Fibroblast of lung (primary cell): Measurements from ENCODE around the gene GRK1. TPM values are rescaled to one million over a fixed set of nuclear protein-coding genes. Genes with fewer than 3 reads are reported as not detected.

Experiments
- DNase-seq, 2 donors: peaks; one replicate each; pipeline versions ENCODE4 v3.0.0 to v3.0.0-alpha.2; 2010; ENCODE audit warnings: low read depth in 2 of 2
- H2AFZ ChIP-seq: 2 replicates; pipeline ENCODE4 v1.5.1; 2012; ENCODE audit warnings: low read length, control low read depth, inconsistent platforms
- H3K27ac ChIP-seq: 2 replicates; pipeline ENCODE4 v1.5.1; 2011; ENCODE audit warnings: low read length, control low read depth; ENCODE audit not compliant: insufficient read depth
- H3K27me3 ChIP-seq: 2 replicates; pipeline ENCODE4 v1.5.1; 2011; ENCODE audit warnings: mild to moderate bottlenecking, low read length; ENCODE audit not compliant: control insufficient read depth, insufficient read depth
- H3K36me3 ChIP-seq: 2 replicates; pipeline ENCODE4 v1.5.1; 2011; ENCODE audit warnings: low read length; ENCODE audit not compliant: control insufficient read depth, insufficient read depth
- H3K4me1 ChIP-seq: 2 replicates; pipeline ENCODE4 v1.5.1; 2011; ENCODE audit warnings: low read length; ENCODE audit not compliant: control insufficient read depth, insufficient read depth; ENCODE audit errors: extremely low read depth
- H3K4me2 ChIP-seq: 2 replicates; pipeline ENCODE4 v1.5.1; 2011; ENCODE audit warnings: low read length, control low read depth; ENCODE audit not compliant: insufficient read depth; ENCODE audit errors: extremely low read depth
- H3K4me3 ChIP-seq, 4 experiments: fragments of 200-600 bp in 1 of 4; sonication (generic) in 1 of 4; replicated peaks in 1 of 4; 2 replicates each; pipeline ENCODE4 v1.5.1; 2011 to 2016; ENCODE audit warnings: low read length in 4 of 4, low read depth in 3 of 4, mild to moderate bottlenecking in 3 of 4, control low read depth in 2 of 4, inconsistent platforms in 1 of 4, mixed read lengths in 1 of 4; ENCODE audit not compliant: insufficient read depth in 1 of 4; ENCODE audit errors: control extremely low read depth in 1 of 4
- H3K79me2 ChIP-seq: 2 replicates; pipeline ENCODE4 v1.5.1; 2012; ENCODE audit warnings: mild to moderate bottlenecking, low read length, inconsistent platforms; ENCODE audit not compliant: control insufficient read depth, insufficient read depth
- H3K9ac ChIP-seq: 2 replicates; pipeline ENCODE4 v1.5.1; 2011; ENCODE audit warnings: mild to moderate bottlenecking, low read length, control low read depth; ENCODE audit not compliant: insufficient read depth
- H3K9me3 ChIP-seq: 2 replicates; pipeline ENCODE4 v1.5.1; 2012; ENCODE audit warnings: low read depth, low read length; ENCODE audit not compliant: control insufficient read depth, insufficient read depth
- H4K20me1 ChIP-seq: 2 replicates; pipeline ENCODE4 v1.5.1; 2011; ENCODE audit warnings: low read length; ENCODE audit not compliant: control insufficient read depth, insufficient read depth; ENCODE audit errors: extremely low read depth
- CTCF ChIP-seq, 2 donors: IDR thresholded peaks in 1 of 2; conservative IDR thresholded peaks in 1 of 2; 1 replicate in 1 of 2; 2 replicates in 1 of 2; pipeline ENCODE4 v1.5.1; 2011 to 2012; ENCODE audit warnings: low read length in 2 of 2, control low read depth in 1 of 2, inconsistent platforms in 1 of 2, low read depth in 1 of 2, mild to moderate bottlenecking in 1 of 2
- EZH2 ChIP-seq: IDR thresholded peaks from 2 replicates; pipeline ENCODE4 v1.5.1; 2012; ENCODE audit warnings: low read length, control low read depth, mild to moderate bottlenecking; ENCODE audit errors: missing control alignments
- polyA plus RNA-seq, 2 donors: library from polyadenylated mRNA; depleted of rRNA in 1 of 2; stranded (reverse) in 1 of 2; unstranded in 1 of 2; fragments of >200 nt; gene quantifications; 2 replicates each; pipeline ENCODE4 v1.2.1, GENCODE V29; 2011 to 2012; ENCODE audit warnings: missing spikeins in 1 of 2
- total RNA-seq: library from RNA; depleted of rRNA; stranded (reverse); fragments of >200 nt; gene quantifications from 2 replicates; pipeline ENCODE4 v1.2.1, GENCODE V29; 2014

GRK1 gene
- total and polyA plus RNA-seq, 2 donors (not counting 1 experiment from before 2014, with no cell fraction given) = 0.17 TPM; not detected in 1

GRCh38 chr13:113776231-113777125 is 109.5 kb downstream of the GRK1 start:
- Histone ChIP-seq H2AFZ (no peak overlapping the region), H3K4me2 (no peak overlapping the region), H3K27me3 (no peaks in the 10 kb centered on the region), H3K4me1 (peaks cover 2% of the 10 kb centered on the region), H3K9me3 (no peaks in the 10 kb centered on the region), H3K79me2 (no peaks in the 10 kb centered on the region), H3K4me3 (no peak overlapping the region), H3K36me3 (no peaks in the 10 kb centered on the region), H4K20me1 (no peaks in the 10 kb centered on the region), H3K27ac (no peak overlapping the region), H3K9ac (no peak overlapping the region)
- no peak for TF ChIP-seq CTCF (conservative IDR thresholded peaks at IDR 0.05 in 1 of 2, IDR thresholded peaks at IDR 0.05 in 1 of 2; ENCODE audit: low read depth in 1 of 2, low read length in 2 of 2)
- no peak for TF ChIP-seq EZH2
- no peak for DNase-seq

- H3K9me3 ChIP-seq = no peaks in the 10 kb centered on the region
- no peak overlapping the region for H3K4me2 ChIP-seq
- DNase-seq = peak; percentile 16 to 29
- no peak overlapping the region for H2AFZ ChIP-seq
- H3K4me3 ChIP-seq = no peak overlapping the region
- peaks cover 2% of the 10 kb centered on the region for H3K4me1 ChIP-seq
- H3K9ac ChIP-seq = no peak overlapping the region
- no peaks in the 10 kb centered on the region for H3K36me3 ChIP-seq
- no peak overlapping the region for H3K27ac ChIP-seq
- H4K20me1 ChIP-seq = no peaks in the 10 kb centered on the region
- TF ChIP-seq EZH2 (no peak), CTCF (conservative IDR thresholded peaks at IDR 0.05 in 1 of 2, IDR thresholded peaks at IDR 0.05 in 1 of 2; ENCODE audit: low read depth in 1 of 2, low read length in 2 of 2) (no peak)
- no peaks in the 10 kb centered on the region for H3K27me3 ChIP-seq
- H3K79me2 ChIP-seq = no peaks in the 10 kb centered on the region
Observed at GRCh38 chr13:113777311-113778260, 110.6 kb downstream of the GRK1 start.

GRCh38 chr13:113781571-113781970 is 114.6 kb downstream of the GRK1 start:
- peaks cover 4% of the 10 kb centered on the region for H3K4me1 ChIP-seq
- TF ChIP-seq CTCF (conservative IDR thresholded peaks at IDR 0.05 in 1 of 2, IDR thresholded peaks at IDR 0.05 in 1 of 2; ENCODE audit: low read depth in 1 of 2, low read length in 2 of 2) = no peak
- TF ChIP-seq EZH2 = no peak
- H3K4me2 ChIP-seq = no peak overlapping the region
- H3K9ac ChIP-seq = no peak overlapping the region
- H4K20me1 ChIP-seq = no peaks in the 10 kb centered on the region
- DNase-seq = no peak
- H3K27ac ChIP-seq = no peak overlapping the region
- no peak overlapping the region for H3K4me3 ChIP-seq
- H3K27me3 ChIP-seq = no peaks in the 10 kb centered on the region
- peaks cover 2% of the 10 kb centered on the region for H3K9me3 ChIP-seq
- no peaks in the 10 kb centered on the region for H3K36me3 ChIP-seq
- no peak overlapping the region for H2AFZ ChIP-seq
- H3K79me2 ChIP-seq = no peaks in the 10 kb centered on the region
